ENCODE data around the gene PLXDC1. TPM values are rescaled to one million over a fixed set of nuclear protein-coding genes. Genes with fewer than 3 reads are reported as not detected.

The PLXDC1 gene
- total RNA-seq, 2 experiments from 2014 or later, result 1.7 to 2.4 TPM

GRCh38 chr17:39090908-39091665 is 60.4 kb downstream of the PLXDC1 start:
- ATAC-seq, result no peak
- Mint-ChIP-seq H3K27me3 (no peaks in the 10 kb centered on the region), H3K4me3 (no peak overlapping the region), H3K36me3 (ENCODE audit: low read depth) (no peaks in the 10 kb centered on the region), H3K4me1 (ENCODE audit: low read depth) (peaks cover 50% of the 10 kb centered on the region), H3K9me3 (no peaks in the 10 kb centered on the region), H3K27ac (peak overlapping the region; percentile 6)
- intact Hi-C loops (cut with micrococcal nuclease), result no loop called here
- DNase-seq, result no peak
- POLR2A ChIA-PET, result interaction anchor here (0.6 to 0.8 kb wide), 2 partner anchors 62 to 285 kb away, joined by 3 read pairs; no protein-coding TSS in a partner anchor
- CTCF ChIA-PET, result interaction anchor here (0.8 to 2.6 kb wide), 7 partner anchors 11 to 108 kb away, joined by 3 to 10 read pairs (median 5); partner anchors contain the start of gene PLXDC1
- TF ChIP-seq CTCF (IDR thresholded peaks at IDR 0.05), result no peak

- no peak for TF ChIP-seq CTCF (IDR thresholded peaks at IDR 0.05)
- no peak for ATAC-seq
- H3K27ac Mint-ChIP-seq, result peak overlapping the region; percentile 53
- intact Hi-C loops (cut with micrococcal nuclease), result no loop called here
- H3K36me3 Mint-ChIP-seq (ENCODE audit: low read depth), result no peaks in the 10 kb centered on the region
- H3K27me3 Mint-ChIP-seq, result no peaks in the 10 kb centered on the region
- no peak overlapping the region for H3K4me3 Mint-ChIP-seq
- ChIA-PET POLR2A (interaction anchor here (0.6 kb wide), 1 partner anchor 284 kb away, joined by 3 read pairs; no protein-coding TSS in a partner anchor), CTCF (no interaction called here)
- no peaks in the 10 kb centered on the region for H3K9me3 Mint-ChIP-seq
- peaks cover 45% of the 10 kb centered on the region for H3K4me1 Mint-ChIP-seq (ENCODE audit: low read depth)
- DNase-seq, result no peak
Observed at GRCh38 chr17:39090400-39090799, 61.0 kb downstream of the PLXDC1 start.

- CTCF ChIA-PET, result no interaction called here
- H3K27ac Mint-ChIP-seq, result no peak overlapping the region
- POLR2A ChIA-PET, result no interaction called here
- no peaks in the 10 kb centered on the region for H3K9me3 Mint-ChIP-seq
- H3K36me3 Mint-ChIP-seq (ENCODE audit: low read depth), result no peaks in the 10 kb centered on the region
- intact Hi-C loops (cut with micrococcal nuclease), result no loop called here
- no peaks in the 10 kb centered on the region for H3K27me3 Mint-ChIP-seq
- H3K4me1 Mint-ChIP-seq (ENCODE audit: low read depth), result peaks cover 2% of the 10 kb centered on the region
- no peak for ATAC-seq
- H3K4me3 Mint-ChIP-seq, result no peak overlapping the region
- DNase-seq, result no peak
- no peak for TF ChIP-seq CTCF (IDR thresholded peaks at IDR 0.05)
Observed at GRCh38 chr17:39084558-39084957, 66.9 kb downstream of the PLXDC1 start.

GRCh38 chr17:39083270-39083669 is 68.2 kb downstream of the PLXDC1 start:
- intact Hi-C loops (cut with micrococcal nuclease), result no loop called here
- no peak overlapping the region for H3K27ac Mint-ChIP-seq
- CTCF ChIA-PET, result interaction anchor here (0.8 to 2.1 kb wide), 6 partner anchors 10 to 100 kb away, joined by 3 to 9 read pairs (median 4); no protein-coding TSS in a partner anchor
- no peaks in the 10 kb centered on the region for H3K4me1 Mint-ChIP-seq (ENCODE audit: low read depth)
- DNase-seq (no peak), ATAC-seq (no peak)
- H3K36me3 Mint-ChIP-seq (ENCODE audit: low read depth), result no peaks in the 10 kb centered on the region
- POLR2A ChIA-PET, result interaction anchor here (0.7 to 1.4 kb wide), 3 partner anchors 10 to 55 kb away, joined by 3 to 6 read pairs (median 4); no protein-coding TSS in a partner anchor
- no peaks in the 10 kb centered on the region for H3K27me3 Mint-ChIP-seq
- no peak for TF ChIP-seq CTCF (IDR thresholded peaks at IDR 0.05)
- H3K9me3 Mint-ChIP-seq, result no peaks in the 10 kb centered on the region
- no peak overlapping the region for H3K4me3 Mint-ChIP-seq

GRCh38 chr17:39082482-39082881 is 69.0 kb downstream of the PLXDC1 start:
- Mint-ChIP-seq H3K4me1 (ENCODE audit: low read depth) (no peaks in the 10 kb centered on the region), H3K27ac (no peak overlapping the region), H3K9me3 (no peaks in the 10 kb centered on the region), H3K36me3 (ENCODE audit: low read depth) (no peaks in the 10 kb centered on the region), H3K27me3 (no peaks in the 10 kb centered on the region), H3K4me3 (no peak overlapping the region)
- CTCF ChIA-PET, result interaction anchor here (0.6 to 2.1 kb wide), 7 partner anchors 10 to 99 kb away, joined by 3 to 9 read pairs (median 3); no protein-coding TSS in a partner anchor
- POLR2A ChIA-PET, result interaction anchor here (0.7 to 1.4 kb wide), 3 partner anchors 10 to 54 kb away, joined by 3 to 6 read pairs (median 4); no protein-coding TSS in a partner anchor
- ATAC-seq, result no peak
- TF ChIP-seq CTCF (IDR thresholded peaks at IDR 0.05), result no peak
- DNase-seq, result no peak
- intact Hi-C loops (cut with micrococcal nuclease), result no loop called here

Data from activated CD8-positive, alpha-beta T cell treated with anti-CD3 and anti-CD28 coated beads for 36 hours (primary cell).